Activated CD4-positive, alpha-beta T cell treated with anti-CD3 and anti-CD28 coated beads, Interleukin-2, amount 10 ng/mL, durations not matched to agents 24 days and 14 days (primary cell): ENCODE measurements around the gene TMEM91. TPM values are rescaled to one million over a fixed set of nuclear protein-coding genes. Genes with fewer than 3 reads are reported as not detected.
A peak's percentile ranks its signal among the peaks of the same experiment; 100 is the strongest.
"Not testable (repeated sequence)": the region's sequence is repeated elsewhere in the genome, so short reads cannot be mapped to it uniquely, and the experiment has no call there.

Source experiments
- DNase-seq: peaks from one replicate; pipeline ENCODE4 v3.0.0; 2022
- H3K27ac Mint-ChIP-seq: one replicate; pipeline ENCODE4 v1.8.0; 2022; ENCODE audit warnings: mild to moderate bottlenecking, mixed read lengths
- H3K27me3 Mint-ChIP-seq: one replicate; pipeline ENCODE4 v1.8.0; 2022; ENCODE audit warnings: mixed read lengths
- H3K36me3 Mint-ChIP-seq: one replicate; pipeline ENCODE4 v1.8.0; 2022; ENCODE audit warnings: low read depth, mild to moderate bottlenecking, mixed read lengths
- H3K4me1 Mint-ChIP-seq: one replicate; pipeline ENCODE4 v1.8.0; 2021; ENCODE audit warnings: mixed read lengths
- H3K4me3 Mint-ChIP-seq: one replicate; pipeline ENCODE4 v1.8.0; 2022; ENCODE audit warnings: mild to moderate bottlenecking, moderate library complexity, mixed read lengths
- H3K9me3 Mint-ChIP-seq: one replicate; pipeline ENCODE4 v1.8.0; 2021; ENCODE audit warnings: mixed read lengths
- intact Hi-C: fragments of 100-400 bp; cut with micrococcal nuclease; formaldehyde crosslinking; loops from one replicate; pipeline ENCODE4 v1.15.1; 2023
- total RNA-seq: library from RNA; stranded (reverse); gene quantifications from 2 replicates; pipeline ENCODE4 v1.2.3, GENCODE V29; 2022

Gene TMEM91
- total RNA-seq, 1 donor from 2014 or later = 5.8 TPM

DNA sequence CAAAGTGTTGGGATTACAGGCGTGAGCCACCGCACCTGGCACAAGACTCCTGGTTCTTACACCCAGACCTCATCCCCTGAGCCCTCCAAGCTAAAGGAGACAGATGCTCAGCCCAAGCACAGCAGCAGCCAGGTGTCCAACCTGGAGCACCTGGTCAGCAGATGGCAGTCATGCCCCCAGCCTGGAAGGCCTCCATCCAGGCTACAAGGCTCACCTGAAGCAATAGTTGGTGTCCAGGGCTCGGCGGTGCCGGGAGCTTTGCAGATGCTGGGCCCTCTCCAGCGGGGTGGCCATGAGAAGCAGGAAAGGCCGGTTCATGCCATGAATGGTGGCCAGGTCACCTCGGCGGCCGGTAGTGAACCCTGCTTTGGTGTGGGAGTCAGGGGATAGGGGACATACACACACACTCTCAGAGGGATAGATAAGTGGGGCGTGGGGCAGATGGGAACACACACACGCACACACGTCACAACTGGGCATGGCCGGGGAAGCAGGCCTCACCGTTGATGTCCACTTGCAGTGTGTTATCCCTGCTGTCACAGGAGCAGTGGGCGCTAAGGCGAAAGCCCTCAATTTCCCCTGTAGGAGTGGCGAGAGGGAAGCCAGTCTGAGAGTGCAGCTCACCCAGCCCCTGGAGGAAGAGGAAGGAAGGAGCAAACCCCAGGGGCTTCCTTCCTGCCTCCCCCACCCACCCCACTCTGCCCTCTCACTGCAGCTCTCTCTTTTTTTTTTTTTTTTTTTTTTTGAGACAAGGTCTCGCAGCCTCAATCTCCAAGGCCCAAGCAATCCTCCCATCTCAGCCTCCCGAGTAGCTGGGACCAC is 34.5 kb upstream of the TMEM91 start:
- no peaks in the 10 kb centered on the region for H3K27me3 Mint-ChIP-seq
- H3K27ac Mint-ChIP-seq = peak overlapping the region; percentile 20
- H3K4me1 Mint-ChIP-seq = peaks cover 28% of the 10 kb centered on the region
- no peak for DNase-seq
- H3K36me3 Mint-ChIP-seq = peaks cover 70% of the 10 kb centered on the region
- intact Hi-C loops = no loop called here
- H3K9me3 Mint-ChIP-seq = no peaks in the 10 kb centered on the region
- H3K4me3 Mint-ChIP-seq = no peak overlapping the region

DNA sequence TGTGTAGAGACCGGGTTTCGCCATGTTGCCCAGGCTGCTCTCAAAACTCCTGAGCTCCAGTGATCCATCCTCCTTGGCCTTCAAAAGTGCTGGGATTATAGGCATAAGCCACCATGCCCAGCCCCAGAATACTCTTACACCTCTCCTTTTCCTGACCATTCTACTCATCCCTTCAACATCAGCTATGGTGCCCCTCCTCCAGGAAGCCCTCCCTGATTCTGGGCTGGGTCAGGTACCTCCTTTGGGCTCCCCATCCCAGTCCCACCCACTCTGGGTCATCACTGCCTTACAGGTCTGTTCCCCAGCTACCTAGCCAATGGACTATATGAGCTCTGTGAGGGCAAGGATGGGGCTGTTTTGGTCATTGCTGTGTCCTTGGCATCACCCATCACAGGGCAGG is 32.2 kb upstream of the TMEM91 start:
- DNase-seq = no peak
- Mint-ChIP-seq H3K4me1 (peaks cover 29% of the 10 kb centered on the region), H3K27me3 (no peaks in the 10 kb centered on the region), H3K9me3 (no peaks in the 10 kb centered on the region), H3K27ac (no peak overlapping the region), H3K36me3 (peaks cover 68% of the 10 kb centered on the region), H3K4me3 (no peak overlapping the region)
- intact Hi-C loops = no loop called here

DNA sequence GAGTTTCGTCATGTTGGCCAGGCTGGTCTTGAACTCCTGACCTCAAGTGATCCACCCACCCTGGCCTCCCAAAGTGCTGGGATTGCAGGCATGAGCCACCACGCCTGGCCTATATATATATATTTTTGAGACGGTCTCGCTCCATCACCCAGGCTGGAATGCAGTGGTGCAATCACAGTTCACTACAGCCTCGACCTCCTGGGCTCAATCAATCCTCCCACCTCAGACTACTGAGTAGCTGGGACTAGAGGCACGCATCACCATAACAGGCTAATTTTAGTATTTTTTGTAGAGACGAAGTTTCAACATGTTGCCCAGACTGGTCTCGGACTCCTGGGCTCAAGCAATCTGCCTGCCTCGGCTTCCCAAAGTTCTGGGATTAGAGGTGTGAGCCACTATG is 29.4 kb upstream of the TMEM91 start:
- Mint-ChIP-seq H3K4me1 (peaks cover 39% of the 10 kb centered on the region), H3K36me3 (peaks cover 62% of the 10 kb centered on the region)
- H3K27me3 Mint-ChIP-seq, H3K9me3 Mint-ChIP-seq, H3K4me3 Mint-ChIP-seq, intact Hi-C loops, DNase-seq, H3K27ac Mint-ChIP-seq: not testable (repeated sequence)

DNA sequence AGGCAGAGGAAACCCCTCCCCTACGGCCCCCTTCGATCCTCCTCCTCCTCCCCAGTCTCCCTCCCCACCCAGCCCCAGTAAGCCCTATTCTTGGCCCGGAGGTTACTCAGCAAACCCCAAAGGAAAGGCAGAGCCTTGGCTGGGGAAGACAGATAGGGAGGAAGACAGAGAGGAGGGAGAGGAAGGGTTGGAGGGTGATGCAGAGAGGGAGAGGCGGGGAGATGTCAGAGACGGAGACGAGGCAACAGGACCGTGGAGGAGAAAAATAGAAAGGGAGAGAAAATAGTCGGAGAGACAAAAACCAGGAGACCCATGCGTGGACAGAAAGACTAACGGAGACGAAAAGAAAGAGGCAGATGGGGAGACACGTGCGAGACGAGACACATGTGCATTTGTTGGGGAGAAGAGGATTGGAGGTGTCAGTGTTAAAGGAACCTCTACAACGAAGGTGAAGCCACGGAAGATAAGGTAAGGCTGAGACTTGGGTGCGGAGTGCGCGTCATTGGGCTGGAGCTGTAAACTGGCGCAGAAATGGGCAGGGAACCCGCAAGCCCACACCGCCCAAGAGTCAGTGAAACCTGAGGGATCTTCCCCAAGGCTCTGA is 25.5 kb upstream of the TMEM91 start:
- Mint-ChIP-seq H3K36me3 (peaks cover 44% of the 10 kb centered on the region), H3K4me1 (peaks cover 37% of the 10 kb centered on the region), H3K27ac (peak overlapping the region; percentile 88), H3K9me3 (no peaks in the 10 kb centered on the region), H3K27me3 (no peaks in the 10 kb centered on the region), H3K4me3 (peak overlapping the region; percentile 92)
- DNase-seq = no peak
- intact Hi-C loops = loop anchor here (1.0 to 10.0 kb wide), 3 partner anchors 88 to 576 kb away; partner anchors contain the start of genes ARHGEF1, MIA and RAB4B

DNA sequence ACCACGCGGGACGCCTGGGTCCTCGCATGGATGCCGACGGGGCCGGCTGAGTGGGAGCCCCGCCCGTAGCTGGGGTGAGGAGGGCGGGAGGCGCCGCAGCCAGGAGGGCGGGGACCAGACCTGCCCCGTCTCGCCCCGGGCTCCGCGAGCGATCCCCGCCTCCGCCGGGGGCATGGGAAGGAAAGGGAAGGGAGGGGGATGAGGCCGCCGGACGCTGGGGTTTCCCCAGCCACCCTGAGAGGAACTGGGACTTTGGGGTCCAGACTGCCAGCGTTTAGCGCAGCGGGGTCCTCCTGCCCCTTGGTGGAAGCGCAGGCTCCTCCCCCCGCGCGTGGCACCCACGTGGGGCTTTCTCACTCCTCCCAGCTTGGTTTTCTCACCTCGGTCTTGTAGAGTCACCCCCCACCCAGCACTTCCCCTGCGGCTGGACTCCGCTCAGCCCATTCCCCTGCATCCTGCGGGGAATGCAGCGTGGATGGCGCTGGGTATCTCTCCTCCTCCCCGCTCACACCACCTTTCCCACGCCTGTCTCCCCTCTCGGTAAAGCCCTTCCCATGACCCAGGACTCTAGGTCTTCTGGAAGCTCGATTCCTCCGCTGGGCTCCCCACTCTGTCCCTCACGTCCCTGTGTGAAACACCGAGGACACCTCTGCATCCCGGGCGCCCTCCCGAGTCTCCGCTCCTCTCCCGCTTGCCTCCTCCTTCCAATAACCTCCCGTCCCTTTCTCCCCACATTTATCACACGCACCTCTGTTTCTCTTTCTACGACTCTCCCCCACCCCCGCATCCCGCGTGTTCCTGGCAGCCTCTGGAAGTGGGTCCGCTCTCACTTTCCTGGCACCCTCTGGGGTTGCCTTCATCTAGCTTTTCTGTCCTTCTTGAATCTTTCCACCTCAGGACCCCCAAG is 24.7 kb upstream of the TMEM91 start:
- intact Hi-C loops = loop anchor here (1.0 to 10.0 kb wide), 6 partner anchors 23 to 577 kb away; partner anchors contain the start of genes ARHGEF1, BCKDHA, EXOSC5 and MIA

DNA sequence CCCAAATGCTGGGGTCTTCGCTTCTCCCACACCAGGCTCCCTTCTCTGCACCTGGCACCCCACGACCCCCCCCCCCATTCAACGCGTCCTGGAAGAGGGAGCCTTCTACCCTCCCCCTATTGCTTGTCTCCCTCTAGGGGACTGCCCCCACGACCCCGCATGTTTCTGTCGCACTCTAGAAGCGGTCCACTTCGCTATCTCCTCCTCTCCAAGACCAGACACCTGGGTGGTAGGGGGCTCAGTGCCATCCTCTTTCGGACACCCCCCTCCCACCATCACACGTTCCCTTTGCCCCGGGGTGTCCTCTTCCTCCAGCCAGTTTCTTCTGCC is 24.1 kb upstream of the TMEM91 start:
- DNase-seq = no peak
- Mint-ChIP-seq H3K36me3 (peaks cover 42% of the 10 kb centered on the region), H3K9me3 (no peaks in the 10 kb centered on the region), H3K27me3 (no peaks in the 10 kb centered on the region), H3K4me1 (peaks cover 48% of the 10 kb centered on the region), H3K4me3 (peak overlapping the region; percentile 92), H3K27ac (peak overlapping the region; percentile 88)
- intact Hi-C loops = loop anchor here (1.0 to 10.0 kb wide), 5 partner anchors 24 to 577 kb away; partner anchors contain the start of genes ARHGEF1, BCKDHA, EXOSC5 and MIA

More for the DNA sequence above, 24.7 kb upstream of the TMEM91 start:
- Mint-ChIP-seq H3K27ac (peak overlapping the region; percentile 88), H3K9me3 (no peaks in the 10 kb centered on the region), H3K4me1 (peaks cover 41% of the 10 kb centered on the region), H3K27me3 (no peaks in the 10 kb centered on the region), H3K4me3 (peak overlapping the region; percentile 92), H3K36me3 (peaks cover 41% of the 10 kb centered on the region)
- peak; percentile 96 for DNase-seq

DNA sequence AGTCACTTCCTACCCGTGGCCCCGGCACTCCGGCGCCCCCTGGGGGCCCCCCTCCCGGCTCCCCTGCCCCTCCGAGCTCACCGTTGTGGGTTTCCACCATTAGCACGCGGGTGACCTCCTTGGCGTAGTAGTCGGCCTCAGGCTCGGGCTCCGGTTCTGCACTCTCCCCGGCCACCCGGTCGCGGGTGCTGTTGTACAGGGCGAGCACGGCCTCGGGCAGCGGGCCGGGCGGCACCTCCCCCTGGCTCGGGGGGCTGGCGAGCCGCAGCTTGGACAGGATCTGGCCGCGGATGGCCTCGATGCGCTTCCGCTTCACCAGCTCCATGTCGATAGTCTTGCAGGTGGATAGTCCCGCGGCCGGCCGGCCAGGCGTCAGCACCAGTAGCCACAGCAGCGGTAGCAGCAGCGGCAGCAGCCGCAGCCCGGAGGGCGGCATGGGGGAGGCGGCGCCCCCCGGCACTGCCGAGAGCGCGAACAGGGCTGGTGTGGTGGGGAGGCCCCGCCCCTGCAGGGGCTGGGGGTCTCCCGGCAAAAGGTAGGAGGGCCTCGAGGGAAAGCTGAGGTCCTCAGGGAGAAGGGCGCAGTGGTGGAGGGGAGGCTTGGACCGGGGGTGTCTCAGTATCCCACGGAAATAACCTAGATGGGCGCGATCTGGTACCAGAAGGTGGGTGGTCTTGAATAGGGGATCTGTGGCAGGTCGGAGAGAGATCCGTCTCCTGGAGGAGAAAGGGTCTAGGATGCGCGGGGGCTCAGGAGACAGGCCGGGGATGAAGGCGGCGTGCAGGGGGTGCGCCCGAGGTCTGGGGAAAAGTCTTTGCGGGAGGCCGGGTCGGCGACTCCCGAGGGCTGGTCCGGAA is 23.5 kb upstream of the TMEM91 start:
- Mint-ChIP-seq H3K36me3 (peaks cover 39% of the 10 kb centered on the region), H3K9me3 (no peaks in the 10 kb centered on the region), H3K4me1 (peaks cover 53% of the 10 kb centered on the region), H3K27me3 (no peaks in the 10 kb centered on the region), H3K27ac (peak overlapping the region; percentile 88), H3K4me3 (peak overlapping the region; percentile 92)
- peak; percentile 94 for DNase-seq
- intact Hi-C loops = loop anchor here (1.0 to 10.0 kb wide), 5 partner anchors 25 to 578 kb away; partner anchors contain the start of genes ARHGEF1, BCKDHA, EXOSC5 and MIA

DNA sequence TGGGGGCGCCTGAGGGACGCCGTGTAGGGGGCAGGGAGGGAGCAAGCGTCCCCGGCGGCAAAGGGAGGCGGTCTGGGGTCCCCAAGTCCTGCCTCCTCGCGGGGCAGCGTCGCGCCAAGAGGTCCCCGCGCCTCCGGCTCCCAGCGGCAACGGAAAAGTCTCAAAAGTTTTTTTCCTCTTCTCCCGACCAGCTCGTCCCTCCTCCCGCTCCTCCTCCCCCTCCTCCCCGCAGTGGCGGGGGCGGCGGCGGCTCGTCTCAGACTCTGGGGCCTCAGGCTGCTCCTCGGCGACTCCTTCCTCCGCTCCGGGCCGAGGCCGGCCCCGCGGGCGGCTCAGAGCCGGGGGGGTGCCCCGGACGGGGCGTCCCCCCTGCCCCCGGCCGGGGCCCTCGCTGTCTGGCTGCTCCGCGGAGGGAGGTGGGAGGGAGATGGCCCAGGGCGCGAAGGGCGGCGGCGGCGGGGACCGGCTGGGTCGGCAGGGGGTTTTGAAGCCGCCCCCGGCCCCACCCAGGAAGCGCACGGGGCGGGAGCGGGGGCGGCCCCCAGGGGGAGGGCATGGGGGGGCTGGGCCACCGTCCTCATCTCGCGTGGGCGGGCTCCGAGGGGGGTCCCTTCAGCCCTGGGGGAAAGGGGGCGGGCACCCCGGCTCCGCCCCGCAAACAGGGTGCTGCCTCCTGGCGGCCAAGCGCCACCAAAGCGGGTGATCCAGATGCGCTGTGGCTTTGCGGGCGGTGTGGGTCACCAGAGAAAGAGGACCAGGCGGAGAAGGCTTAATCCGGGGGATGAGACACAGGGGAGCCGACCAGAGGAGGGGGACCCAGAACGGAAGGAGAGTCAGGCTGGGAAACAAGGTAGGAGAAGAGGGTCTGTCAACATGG is 22.6 kb upstream of the TMEM91 start, which contains the start of gene TGFB1:
Gene TGFB1, minus strand, starts transcription at position 457 of the 877 bp plus-strand sequence. CDS start 878 bp downstream, outside the sequence.
- H3K27me3 Mint-ChIP-seq = no peaks in the 10 kb centered on the region
- intact Hi-C loops = loop anchor here (1.0 to 10.0 kb wide), 4 partner anchors 10 to 579 kb away; partner anchors contain the start of genes ARHGEF1, MIA and RAB4B
- no peaks in the 10 kb centered on the region for H3K9me3 Mint-ChIP-seq
- peak; percentile 98 for DNase-seq
- H3K27ac Mint-ChIP-seq = peak within 1 kb of the TSS; percentile 96
- peaks cover 34% of the 10 kb centered on the region for H3K36me3 Mint-ChIP-seq
- peaks cover 56% of the 10 kb centered on the region for H3K4me1 Mint-ChIP-seq
- peak within 1 kb of the TSS; percentile 92 for H3K4me3 Mint-ChIP-seq

DNA sequence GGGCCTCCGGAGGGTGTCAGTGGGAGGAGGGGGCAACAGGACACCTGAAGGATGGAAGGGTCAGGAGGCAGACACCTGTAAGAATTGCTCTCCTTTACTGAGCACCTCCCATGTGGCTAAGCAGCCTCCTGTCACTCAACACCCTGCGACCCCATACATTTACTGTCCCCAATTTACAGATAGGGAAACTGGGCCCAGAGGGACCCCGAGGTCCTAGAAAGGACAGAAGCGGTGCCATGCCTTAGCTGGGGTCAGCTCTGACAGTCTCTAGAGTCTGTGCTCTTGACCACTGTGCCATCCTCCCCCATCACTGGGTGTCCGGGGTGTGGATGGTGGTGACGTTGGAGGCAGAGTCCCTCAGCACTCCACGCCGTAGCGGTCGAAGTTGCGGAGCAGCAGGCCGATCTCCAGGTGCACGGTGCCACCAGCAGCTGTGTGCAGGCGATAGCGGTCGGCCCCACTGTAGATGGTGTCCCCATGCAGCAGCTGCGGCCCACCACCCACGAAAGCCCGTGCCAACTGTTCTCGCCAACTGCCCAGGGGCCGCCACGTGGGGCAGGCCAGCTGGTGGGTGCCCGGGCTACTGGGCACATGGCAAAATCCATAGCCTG is 21.9 kb upstream of the TMEM91 start:
- Mint-ChIP-seq H3K27ac (peak overlapping the region; percentile 96), H3K9me3 (no peaks in the 10 kb centered on the region), H3K4me1 (peaks cover 49% of the 10 kb centered on the region), H3K36me3 (peaks cover 29% of the 10 kb centered on the region), H3K4me3 (peak overlapping the region; percentile 92), H3K27me3 (no peaks in the 10 kb centered on the region)
- no peak for DNase-seq
- intact Hi-C loops = loop anchor here (1.0 to 10.0 kb wide), 3 partner anchors 9 to 580 kb away; partner anchors contain the start of genes ARHGEF1, MIA and RAB4B

DNA sequence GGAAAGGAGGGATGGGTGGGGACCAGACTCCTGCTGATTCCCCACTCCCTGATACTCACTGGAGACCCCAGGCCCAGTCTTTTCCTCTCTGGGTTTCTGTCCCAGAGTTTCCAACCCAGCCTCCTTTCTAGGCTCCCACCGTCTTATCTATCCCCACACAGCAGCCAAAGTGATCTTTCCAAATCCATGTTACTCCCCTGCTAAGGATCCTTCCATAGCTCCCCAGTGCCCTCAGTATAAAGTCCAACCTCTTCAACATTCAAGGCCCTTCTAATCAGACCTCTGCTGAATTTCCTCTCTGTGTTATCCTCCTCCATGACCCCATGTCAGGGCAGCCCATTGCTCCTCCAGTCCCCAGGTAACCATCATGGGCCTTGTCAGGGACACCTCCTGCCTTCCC is 21.3 kb upstream of the TMEM91 start:
- peak overlapping the region; percentile 66 for H3K4me3 Mint-ChIP-seq
- no peak for DNase-seq
- H3K27ac Mint-ChIP-seq = peak overlapping the region; percentile 89
- intact Hi-C loops = loop anchor here (10.0 kb wide), 2 partner anchors 530 to 580 kb away; partner anchors contain the start of genes ARHGEF1, MIA and RAB4B
- H3K4me1 Mint-ChIP-seq = peaks cover 47% of the 10 kb centered on the region
- H3K27me3 Mint-ChIP-seq = no peaks in the 10 kb centered on the region
- peaks cover 33% of the 10 kb centered on the region for H3K36me3 Mint-ChIP-seq
- no peaks in the 10 kb centered on the region for H3K9me3 Mint-ChIP-seq

DNA sequence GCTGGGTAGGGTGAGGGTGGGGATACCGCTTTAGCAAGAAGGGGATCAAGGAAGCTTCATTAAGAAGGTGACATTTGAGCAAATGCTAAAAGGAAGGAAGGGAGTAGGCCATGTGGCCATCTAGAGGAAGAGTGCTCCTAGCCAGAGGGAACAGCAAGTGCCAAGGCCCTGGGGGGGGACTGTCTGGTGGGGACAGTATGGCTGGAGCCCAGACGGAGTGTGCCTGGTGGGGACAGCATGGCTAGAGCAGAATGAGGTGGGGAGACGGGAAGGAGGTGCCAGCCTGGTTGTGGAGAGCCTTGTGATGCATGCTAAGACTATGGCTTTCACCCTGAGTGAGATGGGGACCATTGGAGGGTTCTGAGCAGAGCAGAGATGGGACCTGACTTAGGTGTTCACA is 20.5 kb upstream of the TMEM91 start:
- intact Hi-C loops = loop anchor here (2.0 to 10.0 kb wide), 3 partner anchors 199 to 581 kb away; partner anchors contain the start of genes ARHGEF1, MIA and RAB4B
- peak overlapping the region; percentile 66 for H3K4me3 Mint-ChIP-seq
- H3K4me1 Mint-ChIP-seq = peaks cover 45% of the 10 kb centered on the region

More for the DNA sequence above, 20.5 kb upstream of the TMEM91 start:
- H3K36me3 Mint-ChIP-seq = peaks cover 33% of the 10 kb centered on the region
- no peaks in the 10 kb centered on the region for H3K9me3 Mint-ChIP-seq
- peak overlapping the region; percentile 89 for H3K27ac Mint-ChIP-seq
- H3K27me3 Mint-ChIP-seq = no peaks in the 10 kb centered on the region
- peak; percentile 67 for DNase-seq
